ENCODE measurements around the gene ANAPC10. TPM values are rescaled to one million over a fixed set of nuclear protein-coding genes. Genes with fewer than 3 reads are reported as not detected.

Gene ANAPC10
- total RNA-seq, 2 donors from 2014 or later: 22.3 to 31.4 TPM

DNA sequence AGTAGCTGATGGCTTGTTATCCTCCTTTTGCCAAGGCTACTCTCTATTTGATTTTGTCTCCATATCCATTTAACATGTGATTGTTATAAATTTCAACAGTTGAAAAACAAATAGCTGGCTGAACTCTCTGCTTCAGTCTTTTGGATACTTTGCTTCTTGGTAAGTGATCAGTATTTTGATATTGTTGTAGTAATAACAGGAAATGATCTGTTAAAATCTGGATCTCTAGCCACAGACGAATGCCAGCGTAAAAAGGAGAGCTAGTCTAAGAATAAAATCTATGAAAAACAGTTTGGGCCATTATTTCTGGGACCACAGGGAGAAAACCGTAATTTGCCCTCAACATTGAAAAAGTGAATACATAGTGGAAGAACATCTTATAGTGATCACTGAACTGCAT lies 113.8 kb downstream of the ANAPC10 start:
- H3K36me3 ChIP-seq: no peaks in the 10 kb centered on the region
- no peaks in the 10 kb centered on the region for H3K4me1 ChIP-seq (replicated peaks)
- no peak for DNase-seq (ENCODE audit: low spot score)
- no peak overlapping the region for H3K27ac ChIP-seq
- intact Hi-C loops (cut with DNase I): no loop called here
- H3K9me3 ChIP-seq: no peaks in the 10 kb centered on the region
- no peak overlapping the region for H3K4me3 ChIP-seq
- H3K27me3 ChIP-seq (replicated peaks; ENCODE audit: insufficient read depth): no peaks in the 10 kb centered on the region
- TF ChIP-seq POLR2A (IDR thresholded peaks at IDR 0.05) (no peak), CTCF (IDR thresholded peaks at IDR 0.05) (no peak), POLR2AphosphoS5 (IDR thresholded peaks at IDR 0.05) (no peak)
- 76% methylated on average over 3 of the region's 3 CpGs for WGBS

DNA sequence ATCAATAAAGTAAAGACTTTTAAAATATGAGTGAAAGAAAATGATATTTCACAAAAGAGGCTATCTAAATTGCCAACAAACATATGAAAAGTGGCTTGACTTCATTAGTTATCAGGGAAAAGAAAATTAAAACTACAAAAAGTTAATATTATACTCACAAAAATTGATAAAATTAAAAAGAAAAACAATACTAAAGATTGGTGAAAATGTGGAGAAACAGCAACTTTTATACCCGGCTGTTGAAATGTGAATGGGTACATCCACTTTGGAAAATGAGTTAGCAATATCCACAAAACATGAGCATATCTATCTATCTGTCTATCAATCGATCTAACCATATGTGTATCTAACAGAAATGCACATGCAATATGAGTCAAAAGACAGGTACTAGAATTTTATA lies 122.3 kb downstream of the ANAPC10 start:
- no peak for DNase-seq (ENCODE audit: low spot score)
- TF ChIP-seq CTCF (IDR thresholded peaks at IDR 0.05) (no peak), POLR2A (IDR thresholded peaks at IDR 0.05) (no peak), POLR2AphosphoS5 (IDR thresholded peaks at IDR 0.05) (no peak)
- Histone ChIP-seq H3K9me3 (no peaks in the 10 kb centered on the region), H3K36me3 (no peaks in the 10 kb centered on the region), H3K27ac (no peak overlapping the region), H3K4me3 (no peak overlapping the region), H3K27me3 (replicated peaks; ENCODE audit: insufficient read depth) (no peaks in the 10 kb centered on the region), H3K4me1 (replicated peaks) (no peaks in the 10 kb centered on the region)
- WGBS: 96% methylated on average over 2 of the region's 2 CpGs
- intact Hi-C loops (cut with DNase I): no loop called here

GRCh38 chr4:144970597-144970996 lies 127.4 kb downstream of the ANAPC10 start:
- H3K4me1 ChIP-seq (replicated peaks): no peaks in the 10 kb centered on the region
- no peak overlapping the region for H3K27ac ChIP-seq
- DNase-seq (ENCODE audit: low spot score): no peak
- H3K4me3 ChIP-seq: no peak overlapping the region
- no peaks in the 10 kb centered on the region for H3K36me3 ChIP-seq
- intact Hi-C loops (cut with DNase I): no loop called here
- no peaks in the 10 kb centered on the region for H3K27me3 ChIP-seq (replicated peaks; ENCODE audit: insufficient read depth)
- 79% methylated on average over 1 of the region's 1 CpG for WGBS
- H3K9me3 ChIP-seq: no peaks in the 10 kb centered on the region
- no peak for TF ChIP-seq POLR2AphosphoS5 (IDR thresholded peaks at IDR 0.05)
- no peak for TF ChIP-seq CTCF (IDR thresholded peaks at IDR 0.05)
- no peak for TF ChIP-seq POLR2A (IDR thresholded peaks at IDR 0.05)

DNA sequence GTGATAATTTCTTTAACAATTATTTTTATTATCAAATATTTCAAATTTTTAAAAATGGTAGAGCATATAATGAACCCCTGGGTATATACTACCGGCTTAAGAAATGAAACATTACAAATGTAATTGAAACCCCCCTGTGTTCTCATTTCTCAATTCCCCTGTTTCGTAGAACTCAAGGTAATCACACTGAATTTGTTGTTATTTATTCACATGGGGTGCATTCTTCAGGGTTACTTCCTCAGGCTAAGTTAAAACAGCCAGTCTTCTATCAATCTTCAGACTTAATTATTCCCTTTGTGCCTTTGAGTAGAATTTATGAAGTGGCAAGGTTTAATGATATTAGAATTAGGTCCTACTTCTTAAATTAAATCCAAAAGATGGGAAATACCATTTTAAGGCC lies 128.2 kb downstream of the ANAPC10 start:
- H3K27ac ChIP-seq: no peak overlapping the region
- TF ChIP-seq POLR2A (IDR thresholded peaks at IDR 0.05) (no peak), CTCF (IDR thresholded peaks at IDR 0.05) (no peak), POLR2AphosphoS5 (IDR thresholded peaks at IDR 0.05) (no peak)
- H3K4me3 ChIP-seq: no peak overlapping the region
- DNase-seq (ENCODE audit: low spot score): no peak
- no peaks in the 10 kb centered on the region for H3K36me3 ChIP-seq
- H3K4me1 ChIP-seq (replicated peaks): no peaks in the 10 kb centered on the region
- intact Hi-C loops (cut with DNase I): no loop called here
- WGBS: 90% methylated on average over 2 of the region's 2 CpGs
- no peaks in the 10 kb centered on the region for H3K9me3 ChIP-seq
- no peaks in the 10 kb centered on the region for H3K27me3 ChIP-seq (replicated peaks; ENCODE audit: insufficient read depth)

DNA sequence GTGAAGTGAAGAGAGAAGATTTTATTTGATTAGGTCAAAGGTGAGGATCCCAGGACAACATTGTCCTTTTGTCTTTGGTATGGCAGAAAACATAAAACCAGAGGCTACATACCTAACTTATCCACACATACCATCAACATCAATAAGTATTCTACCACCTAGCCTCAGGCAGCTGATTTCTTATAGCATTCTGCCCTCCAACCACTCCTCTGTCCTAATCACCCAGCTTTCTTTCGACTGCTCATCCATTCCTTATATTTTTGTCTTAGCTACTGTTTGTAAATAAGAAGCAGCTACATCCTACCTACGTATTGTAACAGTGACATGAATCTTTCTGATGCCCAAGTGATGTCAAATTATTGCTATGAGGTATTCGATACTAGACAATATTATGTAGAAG lies 129.4 kb downstream of the ANAPC10 start:
- intact Hi-C loops (cut with DNase I): no loop called here
- no peak overlapping the region for H3K4me3 ChIP-seq
- TF ChIP-seq POLR2AphosphoS5 (IDR thresholded peaks at IDR 0.05): no peak
- TF ChIP-seq POLR2A (IDR thresholded peaks at IDR 0.05): no peak
- no peak for TF ChIP-seq CTCF (IDR thresholded peaks at IDR 0.05)
- WGBS: 87% methylated on average over 3 of the region's 3 CpGs
- no peaks in the 10 kb centered on the region for H3K4me1 ChIP-seq (replicated peaks)
- no peak overlapping the region for H3K27ac ChIP-seq
- no peaks in the 10 kb centered on the region for H3K27me3 ChIP-seq (replicated peaks; ENCODE audit: insufficient read depth)
- no peak for DNase-seq (ENCODE audit: low spot score)
- no peaks in the 10 kb centered on the region for H3K36me3 ChIP-seq
- H3K9me3 ChIP-seq: no peaks in the 10 kb centered on the region
